ENCODE data around the gene ANTXR1. TPM values are rescaled to one million over a fixed set of nuclear protein-coding genes. Genes with fewer than 3 reads are reported as not detected.
A peak's percentile ranks its signal among the peaks of the same experiment; 100 is the strongest.

The ANTXR1 gene
- total RNA-seq, 1 donor from 2014 or later: 73.4 TPM

DNA sequence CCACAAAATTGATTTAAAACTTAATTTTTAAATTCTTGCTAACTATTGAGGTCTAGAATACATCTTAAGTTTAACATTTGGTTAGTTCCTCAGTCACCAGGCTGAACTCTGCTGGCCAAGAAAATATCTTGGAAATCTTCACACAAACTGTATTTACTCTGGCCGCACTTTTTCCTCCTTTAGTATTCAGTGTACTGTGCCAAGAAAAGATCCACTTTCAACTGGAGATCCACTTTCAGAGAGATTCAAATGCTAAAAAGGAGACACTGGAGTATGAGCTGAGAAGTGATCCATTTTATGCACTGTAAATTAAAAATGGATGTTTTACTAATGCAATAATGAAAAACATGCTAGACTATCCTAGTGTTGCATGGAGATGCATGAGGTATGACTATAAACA, 98.1 kb downstream of the ANTXR1 start:
- Mint-ChIP-seq H3K4me1 (ENCODE audit: low read depth) (no peaks in the 10 kb centered on the region), H3K4me3 (ENCODE audit: low read depth) (no peak overlapping the region), H3K27ac (no peak overlapping the region), H3K27me3 (no peaks in the 10 kb centered on the region), H3K36me3 (ENCODE audit: insufficient read depth) (peaks cover 22% of the 10 kb centered on the region), H3K9me3 (ENCODE audit: low read depth) (no peaks in the 10 kb centered on the region)
- no peak for DNase-seq (ENCODE audit: low spot score, unreplicated experiment)
- TF ChIP-seq, protein P1, sequence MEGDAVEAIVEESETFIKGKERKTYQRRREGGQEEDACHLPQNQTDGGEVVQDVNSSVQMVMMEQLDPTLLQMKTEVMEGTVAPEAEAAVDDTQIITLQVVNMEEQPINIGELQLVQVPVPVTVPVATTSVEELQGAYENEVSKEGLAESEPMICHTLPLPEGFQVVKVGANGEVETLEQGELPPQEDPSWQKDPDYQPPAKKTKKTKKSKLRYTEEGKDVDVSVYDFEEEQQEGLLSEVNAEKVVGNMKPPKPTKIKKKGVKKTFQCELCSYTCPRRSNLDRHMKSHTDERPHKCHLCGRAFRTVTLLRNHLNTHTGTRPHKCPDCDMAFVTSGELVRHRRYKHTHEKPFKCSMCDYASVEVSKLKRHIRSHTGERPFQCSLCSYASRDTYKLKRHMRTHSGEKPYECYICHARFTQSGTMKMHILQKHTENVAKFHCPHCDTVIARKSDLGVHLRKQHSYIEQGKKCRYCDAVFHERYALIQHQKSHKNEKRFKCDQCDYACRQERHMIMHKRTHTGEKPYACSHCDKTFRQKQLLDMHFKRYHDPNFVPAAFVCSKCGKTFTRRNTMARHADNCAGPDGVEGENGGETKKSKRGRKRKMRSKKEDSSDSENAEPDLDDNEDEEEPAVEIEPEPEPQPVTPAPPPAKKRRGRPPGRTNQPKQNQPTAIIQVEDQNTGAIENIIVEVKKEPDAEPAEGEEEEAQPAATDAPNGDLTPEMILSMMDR (IDR thresholded peaks at IDR 0.05; ENCODE audit: unreplicated experiment): no peak

DNA sequence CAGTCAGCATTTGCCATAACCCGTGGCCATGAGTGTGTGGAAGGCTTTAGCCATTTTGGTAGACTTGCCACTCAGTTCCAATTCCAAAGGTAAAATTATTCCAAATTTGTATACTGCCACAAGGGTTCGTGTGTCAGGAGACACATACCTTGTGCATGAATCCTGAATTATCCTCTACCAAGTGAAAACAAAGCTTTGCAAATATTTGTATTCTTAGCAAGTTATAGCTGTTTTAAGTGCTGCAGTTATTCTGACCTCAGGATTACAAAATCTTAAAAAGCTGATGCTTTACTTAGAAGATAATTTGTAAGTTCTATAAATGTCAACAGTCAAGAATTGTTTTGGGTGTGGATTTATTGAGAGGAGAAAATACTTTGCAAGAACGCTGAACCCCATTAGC, 100.6 kb downstream of the ANTXR1 start:
- TF ChIP-seq, protein P1 (IDR thresholded peaks at IDR 0.05; ENCODE audit: unreplicated experiment): no peak
- H3K9me3 Mint-ChIP-seq (ENCODE audit: low read depth): no peaks in the 10 kb centered on the region
- no peak overlapping the region for H3K27ac Mint-ChIP-seq
- no peaks in the 10 kb centered on the region for H3K27me3 Mint-ChIP-seq
- no peaks in the 10 kb centered on the region for H3K4me1 Mint-ChIP-seq (ENCODE audit: low read depth)
- DNase-seq (ENCODE audit: low spot score, unreplicated experiment): no peak
- H3K4me3 Mint-ChIP-seq (ENCODE audit: low read depth): no peak overlapping the region
- peaks cover 15% of the 10 kb centered on the region for H3K36me3 Mint-ChIP-seq (ENCODE audit: insufficient read depth)

DNA sequence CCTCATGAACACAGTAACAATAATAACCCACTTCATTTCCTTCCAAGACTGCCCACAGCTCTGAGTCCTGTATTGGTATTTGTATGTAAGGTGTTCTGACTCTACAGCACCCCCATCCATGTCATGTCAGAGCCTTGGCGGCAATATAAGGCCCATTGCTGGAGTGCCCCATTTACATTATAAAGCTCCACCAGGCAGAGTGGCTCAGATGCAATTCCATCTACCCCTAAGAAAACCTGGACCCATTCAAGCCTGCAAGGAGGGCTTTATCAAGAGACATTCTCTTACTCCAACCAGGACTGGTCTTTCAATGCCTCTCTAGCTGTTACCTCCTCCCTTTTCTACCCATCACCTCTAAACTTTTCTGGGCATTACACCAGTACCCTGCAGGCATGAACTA, 101.6 kb downstream of the ANTXR1 start:
- no peaks in the 10 kb centered on the region for H3K4me1 Mint-ChIP-seq (ENCODE audit: low read depth)
- no peak overlapping the region for H3K4me3 Mint-ChIP-seq (ENCODE audit: low read depth)

DNA sequence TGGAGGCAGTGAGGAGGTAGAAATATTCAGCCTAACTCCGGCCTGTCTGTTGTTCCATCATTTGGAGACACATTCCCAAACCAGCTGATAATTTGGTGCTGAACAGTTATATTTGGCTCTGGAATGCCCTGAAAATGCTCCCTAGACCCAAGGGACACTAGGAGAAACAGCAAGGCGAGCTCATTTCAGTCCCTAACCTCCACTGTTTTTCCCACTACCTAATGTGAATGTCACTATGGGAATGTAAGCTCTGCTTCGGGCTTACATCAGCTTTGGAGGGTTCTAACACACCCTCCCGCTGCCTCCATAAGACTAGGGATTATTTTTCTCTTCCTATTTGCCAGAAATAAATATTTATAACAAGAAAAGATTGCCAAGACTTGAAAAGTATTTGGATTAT, 103.5 kb downstream of the ANTXR1 start:
- Mint-ChIP-seq H3K27ac (no peak overlapping the region), H3K4me3 (ENCODE audit: low read depth) (no peak overlapping the region), H3K36me3 (ENCODE audit: insufficient read depth) (peaks cover 3% of the 10 kb centered on the region), H3K27me3 (no peaks in the 10 kb centered on the region), H3K9me3 (ENCODE audit: low read depth) (no peaks in the 10 kb centered on the region), H3K4me1 (ENCODE audit: low read depth) (no peaks in the 10 kb centered on the region)
- DNase-seq (ENCODE audit: low spot score, unreplicated experiment): no peak
- TF ChIP-seq, protein P1 (IDR thresholded peaks at IDR 0.05; ENCODE audit: unreplicated experiment): no peak

More for the DNA sequence above, 101.6 kb downstream of the ANTXR1 start:
- Mint-ChIP-seq H3K36me3 (ENCODE audit: insufficient read depth) (peaks cover 11% of the 10 kb centered on the region), H3K27me3 (no peaks in the 10 kb centered on the region), H3K9me3 (ENCODE audit: low read depth) (no peaks in the 10 kb centered on the region), H3K27ac (peak overlapping the region; percentile 11)
- DNase-seq (ENCODE audit: low spot score, unreplicated experiment): no peak
- TF ChIP-seq, protein P1 (IDR thresholded peaks at IDR 0.05; ENCODE audit: unreplicated experiment): no peak

DNA sequence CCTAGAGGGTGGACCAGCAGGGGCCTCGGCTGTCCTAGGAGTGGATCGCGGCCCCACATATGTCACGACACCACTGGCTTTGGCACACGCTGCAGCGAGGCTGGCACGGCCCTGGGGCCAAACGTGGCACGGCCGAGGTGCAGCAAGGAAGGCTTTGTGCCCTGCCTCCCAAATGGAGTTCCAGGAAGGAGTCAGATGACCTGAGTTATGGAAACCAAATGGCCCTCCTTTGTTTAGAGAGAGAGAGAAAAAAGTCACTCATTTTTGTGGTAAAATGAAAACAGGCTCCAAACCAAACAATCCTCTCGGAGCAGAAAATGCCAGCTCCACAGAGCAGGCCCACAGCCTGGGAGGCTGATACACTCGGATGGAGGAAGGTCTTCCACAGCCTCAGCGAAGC, 105.6 kb downstream of the ANTXR1 start:
- H3K27me3 Mint-ChIP-seq: no peaks in the 10 kb centered on the region
- H3K9me3 Mint-ChIP-seq (ENCODE audit: low read depth): no peaks in the 10 kb centered on the region
- TF ChIP-seq, protein P1 (IDR thresholded peaks at IDR 0.05; ENCODE audit: unreplicated experiment): no peak
- H3K4me1 Mint-ChIP-seq (ENCODE audit: low read depth): no peaks in the 10 kb centered on the region
- no peak for DNase-seq (ENCODE audit: low spot score, unreplicated experiment)
- no peak overlapping the region for H3K27ac Mint-ChIP-seq
- peaks cover 2% of the 10 kb centered on the region for H3K36me3 Mint-ChIP-seq (ENCODE audit: insufficient read depth)
- H3K4me3 Mint-ChIP-seq (ENCODE audit: low read depth): no peak overlapping the region

Measured in progenitor cell of endocrine pancreas (in vitro differentiated cells).